K562 (cell line): ENCODE data around the gene ECT2L. TPM values are rescaled to one million over a fixed set of nuclear protein-coding genes. Genes with fewer than 3 reads are reported as not detected.

Experiments used
- E4F1 ChIP-seq: fragments of 250-450 bp; sonication (Bioruptor Pico); IDR thresholded peaks from 2 replicates; pipeline ENCODE4 v1.5.0; 2021; ENCODE audit warnings: mild to moderate bottlenecking, borderline replicate concordance
- ZNF407 ChIP-seq: fragments of 450-650 bp; IDR thresholded peaks from 2 replicates; pipeline ENCODE4 v1.6.1; 2016; ENCODE audit warnings: low read depth
- polyA plus RNA-seq, 8 experiments: library from polyadenylated mRNA; depleted of rRNA in 4 of 8; stranded (reverse) in 5 of 8; unstranded in 3 of 8; fragments of >200 nt; fragmentation: Nextera tagmentation in 2 of 8; fragmentation: Illumina TruSeq in 1 of 8; extraction: Ambion mirVana in 2 of 8; extraction: Trizol in 1 of 8; gene quantifications; 2 replicates each; pipeline versions ENCODE4 v1.2.1 to v1.2.3, GENCODE V29; 2011 to 2014; ENCODE audit warnings: inconsistent platforms in 1 of 8, missing spikeins in 1 of 8
- total RNA-seq, 7 experiments: library from RNA; depleted of rRNA in 6 of 7; stranded (reverse); fragments of >200 nt in 6 of 7; fragmentation: Illumina TruSeq in 2 of 7; extraction: Trizol in 2 of 7; gene quantifications; 2 replicates each; pipeline versions ENCODE4 v1.2.1 to v1.2.3, GENCODE V29; 2011 to 2021; ENCODE audit warnings: low replicate concordance in 1 of 7

ECT2L gene
- total and polyA plus RNA-seq, 9 of the 15 experiments (the other 6 are each of a cell fraction or from before 2014, with no cell fraction given) = 0.03 to 0.04 TPM; not detected in 7

- TF ChIP-seq ZNF407 = no peak
- no peak for TF ChIP-seq E4F1 (CRISPR knock-in tag)
Observed at GRCh38 chr6:138800377-138801150, 4.7 kb downstream of the ECT2L start (continued).
